GM19463 (cell line): ENCODE data around the gene MBOAT1.
"Not testable (repeated sequence)": the region's sequence is repeated elsewhere in the genome, so short reads cannot be mapped to it uniquely, and the experiment has no call there.

Source experiments
- ATAC-seq: cut with Tn5 transposase; IDR thresholded peaks from one replicate; pipeline ENCODE4 v1.9.1; 2021; ENCODE audit warnings: mild to moderate bottlenecking, moderate library complexity; ENCODE audit not compliant: unreplicated experiment

The MBOAT1 gene

DNA sequence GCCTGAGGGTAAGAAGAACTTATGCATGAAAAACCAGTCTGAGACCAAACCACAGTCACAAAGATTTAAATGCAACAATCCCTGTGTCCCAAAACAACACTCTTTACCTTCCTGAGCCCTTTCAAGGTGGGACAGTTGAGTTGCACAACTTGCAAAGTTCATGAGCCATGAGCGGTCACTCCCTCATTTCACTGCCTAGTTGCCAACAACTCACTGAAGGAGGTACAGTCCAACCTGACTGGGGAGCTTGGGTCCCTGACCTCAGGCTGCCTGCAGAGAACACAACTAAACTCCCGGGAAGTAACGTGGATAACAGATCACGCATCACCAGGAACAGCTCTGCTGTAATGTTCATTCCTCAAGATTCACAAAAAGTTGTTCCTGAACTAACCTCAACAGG lies 69.4 kb downstream of the MBOAT1 start:
- no peak for ATAC-seq

DNA sequence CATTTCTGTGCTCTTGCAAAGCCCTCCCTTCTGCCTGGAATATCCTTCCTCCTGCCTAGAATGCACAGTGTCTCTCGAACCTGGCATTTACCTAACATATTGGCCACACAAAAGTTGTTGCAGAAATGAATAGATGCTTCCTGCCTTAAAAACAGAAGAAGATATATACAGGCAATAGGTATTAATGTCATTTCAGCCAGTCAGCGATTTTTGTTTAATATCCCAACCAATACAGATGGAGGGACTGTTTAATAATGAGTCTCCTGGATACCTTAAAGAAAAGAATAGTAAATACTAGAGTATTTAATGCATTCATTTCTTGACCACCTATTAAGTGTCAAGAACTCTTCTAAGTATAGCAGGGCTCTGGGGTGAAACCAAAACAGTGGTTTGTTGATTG lies 70.3 kb downstream of the MBOAT1 start:
- no peak for ATAC-seq

DNA sequence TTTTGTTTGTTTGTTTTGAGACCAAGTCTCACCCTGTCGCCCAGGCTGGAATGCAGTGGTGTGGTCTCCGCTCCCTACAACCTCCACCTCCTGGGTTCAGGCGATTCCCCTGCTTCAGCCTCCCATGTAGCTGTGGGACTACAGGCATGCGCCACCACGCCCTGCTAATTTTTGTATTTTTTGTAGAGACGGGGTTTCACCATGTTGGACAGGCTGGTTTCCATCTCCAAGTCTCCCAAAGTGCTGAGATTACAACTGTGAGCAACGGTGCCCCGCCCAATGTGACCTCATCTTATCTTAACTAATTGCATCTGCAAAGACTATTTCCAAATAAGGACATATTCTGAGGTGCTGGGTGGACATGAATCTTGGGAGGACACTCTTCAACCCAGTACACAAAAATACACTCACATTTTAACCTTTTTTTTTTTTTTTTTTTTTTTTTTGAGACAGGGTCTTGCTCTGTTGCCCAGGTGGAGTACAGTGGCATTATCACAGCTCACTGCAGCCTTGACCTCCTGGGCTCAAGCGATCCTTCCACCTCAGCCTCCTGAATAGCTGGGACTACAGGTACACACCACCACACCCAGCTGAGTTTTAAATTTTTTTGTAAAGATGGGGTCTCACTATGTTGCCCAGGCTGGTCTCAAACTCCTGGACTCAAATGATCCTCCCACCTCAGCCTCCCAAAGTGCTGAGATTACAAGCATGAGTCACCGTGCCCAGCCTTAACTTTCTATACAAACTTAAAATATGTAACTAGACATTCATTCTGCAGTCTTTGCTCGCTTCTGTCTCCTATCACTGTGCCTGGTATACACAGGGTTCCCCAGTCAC lies 72.9 kb downstream of the MBOAT1 start:
- not testable (repeated sequence) for ATAC-seq

DNA sequence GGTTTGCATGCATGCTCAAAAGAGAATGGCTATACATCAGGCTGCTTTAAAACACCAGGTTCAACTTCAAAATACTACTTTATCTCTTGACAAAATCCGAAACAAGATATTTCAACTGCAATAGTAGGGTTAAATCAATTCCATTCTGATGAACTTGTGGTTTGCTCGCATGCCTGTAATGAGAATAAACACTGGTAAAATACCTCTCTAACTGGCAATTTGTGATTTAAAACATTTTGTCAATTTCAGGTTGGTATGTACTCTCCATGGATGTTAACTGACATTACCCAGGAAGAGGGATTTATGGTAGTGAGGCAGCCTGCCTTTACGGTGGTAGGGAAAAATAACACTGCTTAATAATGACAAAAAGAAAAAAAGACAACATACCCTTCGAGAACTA lies 74.4 kb downstream of the MBOAT1 start:
- ATAC-seq, result no peak

DNA sequence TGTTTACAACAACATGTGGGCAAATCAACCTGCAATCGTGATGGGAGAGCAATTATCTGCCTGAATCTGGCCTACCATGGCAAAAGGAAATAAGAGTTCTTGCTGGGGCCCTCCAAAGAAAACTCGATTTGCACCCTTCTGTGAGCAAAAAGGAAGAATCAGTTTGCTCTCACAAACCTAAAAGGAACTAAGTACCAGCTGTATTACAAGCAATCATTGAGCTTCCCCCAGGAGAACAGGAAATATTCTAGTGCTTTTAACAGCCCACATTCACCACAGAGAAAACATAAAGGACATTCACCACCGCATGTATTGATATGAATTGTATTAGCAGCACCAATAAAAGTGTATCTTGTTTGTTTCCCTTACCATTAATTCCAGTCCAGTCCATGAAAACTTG lies 75.0 kb downstream of the MBOAT1 start:
- ATAC-seq, result no peak

DNA sequence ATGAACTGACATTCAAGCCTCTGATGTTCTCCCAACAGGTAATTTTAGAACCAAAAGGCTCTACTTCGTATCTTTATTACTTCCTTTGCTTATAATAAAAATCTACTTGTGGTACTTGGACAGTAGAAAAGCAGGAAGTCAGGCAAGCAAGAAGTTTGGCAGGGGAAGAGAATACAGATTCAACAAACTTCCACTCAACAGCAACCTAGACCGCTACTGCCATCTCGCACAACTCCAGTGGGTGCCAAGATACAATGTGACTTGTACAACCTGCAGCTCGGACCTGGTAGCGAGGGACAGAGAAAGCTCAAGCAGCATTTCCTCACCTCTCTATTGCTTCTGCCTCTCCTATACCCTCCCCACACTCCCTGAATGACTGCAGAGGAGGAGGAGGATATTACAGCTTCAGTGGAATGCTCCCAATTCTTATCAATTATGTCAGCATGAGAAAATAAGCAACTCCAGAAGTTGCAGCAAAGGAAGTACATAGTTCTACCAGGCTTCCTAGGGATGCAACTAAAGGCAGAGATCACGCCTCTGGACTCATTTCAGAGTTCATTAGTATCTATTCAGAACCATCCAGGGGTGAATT lies 76.5 kb downstream of the MBOAT1 start:
- no peak for ATAC-seq

DNA sequence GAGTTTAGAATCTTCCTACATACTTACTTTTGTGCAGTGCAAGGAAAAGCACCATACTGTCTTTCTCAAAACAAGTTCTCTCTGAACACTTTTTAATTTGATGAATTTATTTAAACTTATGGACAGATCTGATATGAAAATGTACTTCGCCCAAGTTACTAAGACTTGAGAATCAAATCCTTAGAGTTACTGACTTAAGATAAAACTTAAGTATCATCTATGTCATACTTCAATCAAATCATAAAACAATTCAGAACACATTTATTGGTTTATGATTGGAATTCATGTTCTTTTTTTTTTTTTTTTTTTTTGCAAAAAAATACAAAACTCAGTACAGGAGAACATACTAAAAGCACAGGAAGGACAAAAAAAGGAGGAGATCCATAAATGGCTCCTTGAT lies 77.7 kb downstream of the MBOAT1 start:
- ATAC-seq, result no peak

DNA sequence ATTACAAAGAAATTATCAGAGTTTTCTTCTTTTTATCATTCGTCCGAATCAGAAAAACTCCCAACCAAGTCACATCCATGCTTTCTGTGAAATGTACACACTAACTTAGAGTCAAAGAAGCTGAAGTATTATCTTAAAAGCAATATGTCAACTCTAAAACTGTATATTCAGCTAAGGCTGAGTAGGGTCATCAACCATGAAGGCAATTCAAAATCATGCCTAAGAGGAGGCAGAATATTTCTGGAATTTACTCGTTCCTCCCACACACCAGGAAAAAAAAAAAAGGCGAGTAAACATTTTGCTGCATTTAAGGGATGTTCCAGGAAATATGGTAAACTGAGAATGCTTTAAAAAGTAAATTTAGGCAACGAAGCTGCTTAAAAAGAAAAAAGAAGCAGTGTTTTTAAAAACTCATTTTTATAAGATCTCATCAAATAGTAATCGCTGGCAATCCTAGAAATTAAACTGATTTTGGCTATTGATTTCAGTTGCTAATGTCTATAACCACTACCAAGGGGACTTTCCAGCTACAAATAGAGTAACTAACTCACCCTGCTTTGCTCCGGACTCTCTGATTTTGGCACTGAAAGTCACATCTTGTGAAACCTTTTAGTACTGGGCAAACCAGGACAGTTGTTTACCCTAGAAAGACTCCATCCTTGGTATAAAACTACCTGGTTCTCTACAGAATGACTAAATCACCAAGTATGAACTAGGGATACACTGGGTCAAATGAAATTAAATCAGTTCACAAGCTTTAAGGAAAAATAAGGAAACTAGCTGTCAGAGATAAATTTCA lies 82.8 kb downstream of the MBOAT1 start:
- no peak for ATAC-seq

DNA sequence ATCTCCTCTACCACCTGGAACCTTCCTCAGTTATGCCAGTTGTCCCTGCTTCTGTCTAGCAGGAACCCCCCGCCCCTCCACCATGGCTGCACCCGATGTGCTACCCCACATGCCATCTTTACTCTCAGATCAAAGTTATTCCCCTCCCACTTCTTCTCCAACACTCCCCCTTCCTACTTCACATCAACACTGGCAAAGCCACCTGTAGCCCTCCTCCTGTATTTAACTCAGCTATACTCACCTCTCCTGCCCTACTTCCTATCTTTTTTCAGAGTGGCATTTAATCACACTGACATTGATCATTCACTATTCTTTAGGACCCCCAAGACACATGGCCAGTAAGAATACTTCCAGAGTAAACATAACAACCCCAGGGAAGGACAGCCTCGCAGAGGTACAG lies 84.3 kb downstream of the MBOAT1 start:
- ATAC-seq, result no peak

DNA sequence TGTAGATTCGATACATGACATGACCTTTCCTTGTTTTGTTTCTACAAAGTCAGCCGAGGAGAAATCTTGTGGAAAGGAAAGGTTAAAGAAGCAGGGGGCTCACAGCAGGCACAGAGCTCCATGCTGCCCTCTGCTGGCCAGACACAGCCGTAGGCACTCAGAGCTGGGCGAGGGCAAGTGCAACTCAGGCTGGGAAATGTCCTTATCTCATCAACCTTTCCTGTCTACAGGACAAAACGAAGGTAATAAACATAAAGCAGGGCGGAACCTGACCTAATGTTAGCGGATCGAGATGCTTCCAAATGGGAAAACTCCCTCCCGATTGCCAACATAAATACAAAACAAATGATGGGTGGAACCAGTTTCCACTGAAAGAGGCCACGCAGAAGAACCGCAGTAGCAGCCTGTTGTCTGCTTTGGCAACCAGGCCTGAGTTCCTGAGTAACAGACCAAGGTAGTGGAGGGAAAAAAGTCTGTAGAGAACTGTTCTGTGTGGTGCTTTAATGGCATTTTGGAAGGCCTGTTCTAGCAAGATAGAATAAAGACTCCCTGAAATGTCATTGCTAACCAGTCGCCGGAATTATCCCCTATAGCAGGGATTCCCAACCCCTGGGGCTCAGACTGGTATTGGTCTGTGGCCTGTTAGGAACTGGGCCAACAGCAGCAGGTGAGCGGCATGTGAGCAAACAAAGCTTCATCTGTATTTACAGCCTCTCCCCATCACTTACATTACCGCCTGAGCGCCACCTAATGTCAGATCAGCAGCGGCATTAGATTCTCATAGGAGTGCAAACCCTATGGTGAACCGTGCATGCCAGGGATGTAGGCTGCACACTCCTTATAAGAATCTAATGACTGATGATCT lies 85.2 kb downstream of the MBOAT1 start:
- peak; percentile 88 for ATAC-seq

DNA sequence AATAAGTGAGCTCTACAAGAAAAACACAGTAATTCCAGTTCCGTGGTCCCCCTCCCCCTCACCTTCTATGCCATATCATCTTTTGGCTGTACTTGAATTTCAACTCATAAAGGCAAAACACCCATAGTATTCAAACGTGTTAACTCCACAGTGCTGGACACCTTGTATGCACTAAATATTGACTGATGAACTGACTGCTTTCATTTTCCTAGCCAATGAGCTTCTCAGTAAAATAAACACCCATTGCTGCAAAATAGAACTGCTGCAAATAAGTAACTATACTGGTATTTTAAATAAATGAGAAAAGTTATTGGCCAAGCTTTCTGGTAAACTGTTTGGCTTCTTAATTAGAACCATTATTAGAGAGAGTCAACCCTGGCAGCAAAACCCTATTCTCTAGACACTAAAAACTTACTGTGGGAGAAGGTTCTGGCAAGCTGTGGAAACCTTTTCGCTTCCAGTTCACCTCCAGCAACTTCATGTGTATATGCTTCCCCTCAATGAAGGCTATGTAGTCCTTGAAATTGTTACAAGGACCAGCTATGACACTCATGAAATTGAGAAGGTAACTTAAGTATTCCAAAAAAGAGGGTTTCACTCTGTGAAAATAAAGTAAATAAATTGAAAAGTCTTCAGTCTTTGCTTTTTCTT lies 86.0 kb downstream of the MBOAT1 start:
- no peak for ATAC-seq

DNA sequence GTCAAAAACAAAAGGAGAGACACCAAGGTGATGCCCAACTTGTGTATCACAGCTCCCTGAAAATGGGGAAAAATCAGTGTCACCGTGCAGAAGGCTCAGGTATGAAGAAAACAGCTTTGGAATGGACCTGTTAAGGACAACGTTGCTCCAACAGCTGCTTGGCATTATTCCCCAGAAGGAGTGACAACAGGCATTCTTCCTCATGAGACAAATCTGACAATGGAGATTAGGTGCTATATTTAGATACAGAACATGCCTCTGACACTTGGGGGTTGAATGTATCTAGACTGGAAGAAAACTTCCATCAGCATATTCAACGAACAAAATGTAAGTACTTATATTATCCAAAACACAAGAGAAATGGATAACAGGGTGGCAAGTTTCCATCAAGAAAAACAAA lies 87.7 kb downstream of the MBOAT1 start:
- no peak for ATAC-seq

DNA sequence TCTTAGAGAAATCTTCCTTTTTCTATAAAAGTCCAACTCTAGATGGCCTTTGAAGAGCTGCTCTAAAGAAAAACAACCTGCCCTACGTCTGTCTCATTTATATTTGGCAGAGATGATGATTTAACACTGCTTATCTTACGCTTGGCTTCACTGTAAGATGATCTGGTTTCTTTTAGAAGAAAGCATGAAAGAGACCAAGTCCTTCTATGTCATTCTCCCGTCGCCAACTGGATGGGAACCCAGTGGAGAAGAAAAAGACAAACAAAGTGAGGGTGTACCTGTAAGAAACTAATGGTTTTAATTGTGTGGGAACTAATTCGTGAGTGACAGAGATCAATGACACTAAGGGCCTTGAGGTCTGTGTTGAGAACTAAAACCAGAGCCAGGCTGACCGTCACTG lies 92.8 kb downstream of the MBOAT1 start:
- ATAC-seq, result no peak

DNA sequence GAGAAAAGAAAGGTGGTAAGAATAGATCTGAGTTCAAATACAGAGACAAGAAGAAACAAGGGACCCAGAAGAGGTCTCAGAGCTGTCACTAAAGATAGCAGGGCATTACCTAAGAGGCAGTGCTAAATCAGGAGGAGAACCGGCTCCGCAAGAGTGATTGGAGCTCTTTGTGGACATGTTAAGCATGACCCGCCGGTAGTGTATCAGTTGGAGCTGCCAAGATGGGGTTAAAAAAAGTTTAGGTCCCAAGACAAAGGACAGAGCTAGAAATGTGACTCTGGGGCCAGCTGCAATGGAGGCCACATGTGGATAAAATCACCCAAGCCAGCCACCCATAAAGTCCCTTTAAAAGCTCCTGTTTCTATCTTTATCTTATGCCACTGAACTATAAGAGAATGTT lies 93.4 kb downstream of the MBOAT1 start:
- no peak for ATAC-seq

DNA sequence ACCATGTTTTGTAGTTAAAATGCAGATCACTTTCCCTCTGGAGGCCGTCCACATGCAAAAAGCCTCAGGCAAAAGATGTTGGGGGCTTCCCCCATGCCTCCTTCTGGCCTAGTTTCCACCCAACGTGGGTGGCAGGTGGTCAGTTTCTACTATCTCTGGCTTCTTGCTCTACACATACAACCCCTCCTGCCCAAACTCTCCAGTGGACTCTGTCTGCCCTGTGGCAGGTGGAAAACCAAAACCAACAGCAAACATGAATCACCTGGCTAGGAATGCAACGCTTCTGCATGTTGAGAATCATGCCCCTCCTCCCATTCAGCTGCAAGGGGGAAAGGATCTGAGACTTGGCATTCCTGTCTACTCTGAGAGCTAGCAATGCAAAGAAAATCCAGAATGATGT lies 94.8 kb downstream of the MBOAT1 start:
- ATAC-seq, result peak; percentile 93

DNA sequence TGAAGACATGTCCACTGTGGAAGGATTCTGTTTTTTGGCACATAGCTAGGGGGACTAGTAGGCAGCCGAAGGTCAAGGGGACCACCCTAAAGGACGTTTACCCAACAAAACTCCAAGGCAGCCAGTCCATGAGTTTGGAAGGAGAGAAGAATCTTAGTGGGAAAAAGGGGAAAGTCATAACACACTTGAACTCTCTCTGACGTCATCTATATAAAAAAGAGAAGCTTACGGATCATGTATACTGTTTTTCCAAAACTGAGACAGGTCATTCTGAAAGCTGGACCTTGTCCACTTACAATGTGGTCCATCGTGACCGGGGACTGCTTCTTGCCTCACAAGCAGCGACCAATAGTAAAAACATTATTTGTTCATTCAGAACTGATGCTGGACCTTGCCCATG lies 95.5 kb downstream of the MBOAT1 start:
- ATAC-seq, result no peak

DNA sequence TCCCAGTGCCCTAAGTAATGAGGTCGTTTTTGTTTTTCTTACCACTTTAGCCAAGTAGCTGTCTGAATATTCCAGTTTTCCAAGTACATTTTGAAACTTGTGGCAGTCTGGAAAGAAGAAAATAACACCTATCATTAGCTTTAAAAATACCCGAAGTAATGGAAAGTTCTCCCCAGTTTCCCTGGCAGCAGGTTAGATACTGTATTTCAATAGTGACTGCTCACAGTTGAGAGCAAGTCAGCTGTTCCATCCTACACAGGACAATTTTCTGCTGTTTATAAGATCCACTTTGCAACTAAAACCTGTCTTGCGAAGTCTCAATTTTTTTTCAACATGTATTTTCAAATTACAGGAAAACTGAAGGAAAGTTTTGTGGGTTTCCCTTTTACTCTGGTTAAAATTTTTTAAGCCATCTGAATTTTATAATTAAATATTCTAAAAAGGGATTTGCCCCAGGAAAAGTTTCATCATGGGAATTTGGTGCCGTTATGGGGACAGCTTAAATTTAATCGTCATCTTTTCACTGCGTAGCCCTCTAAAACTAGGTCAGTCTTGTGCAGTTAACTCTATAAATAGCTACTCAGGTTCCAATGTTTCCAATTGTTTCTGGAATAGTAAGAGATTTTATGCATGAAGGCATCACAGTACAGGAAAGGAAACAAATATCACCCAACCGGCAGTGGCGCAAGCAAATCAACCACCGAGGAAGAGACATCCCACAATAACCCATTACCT lies 96.9 kb downstream of the MBOAT1 start:
- no peak for ATAC-seq

DNA sequence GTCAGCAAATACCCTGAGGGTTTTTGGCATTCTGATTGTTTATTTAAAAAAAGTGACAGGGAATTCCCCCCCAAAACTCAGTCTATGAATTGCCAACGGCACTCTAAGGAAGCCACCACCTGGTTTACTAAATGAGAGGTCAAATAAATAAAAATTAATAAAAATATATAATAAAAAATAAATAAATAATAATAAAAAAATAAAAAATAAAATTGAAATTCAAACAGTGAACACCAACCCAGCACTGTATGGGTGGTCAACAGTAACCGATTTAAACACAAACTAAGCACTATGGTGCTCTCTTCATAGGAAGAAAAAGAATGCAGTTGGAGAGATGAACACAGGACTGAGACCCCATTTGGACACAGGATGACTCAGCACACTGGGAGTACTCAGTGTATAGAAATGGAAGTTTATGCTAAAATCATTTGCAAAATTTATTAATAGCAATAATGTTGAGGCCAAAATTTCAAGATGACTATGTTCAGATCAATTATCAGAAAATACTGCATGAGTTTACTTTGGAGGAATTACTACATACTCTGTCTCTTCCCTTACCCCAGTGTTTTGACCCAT lies 98.5 kb downstream of the MBOAT1 start:
- no peak for ATAC-seq

DNA sequence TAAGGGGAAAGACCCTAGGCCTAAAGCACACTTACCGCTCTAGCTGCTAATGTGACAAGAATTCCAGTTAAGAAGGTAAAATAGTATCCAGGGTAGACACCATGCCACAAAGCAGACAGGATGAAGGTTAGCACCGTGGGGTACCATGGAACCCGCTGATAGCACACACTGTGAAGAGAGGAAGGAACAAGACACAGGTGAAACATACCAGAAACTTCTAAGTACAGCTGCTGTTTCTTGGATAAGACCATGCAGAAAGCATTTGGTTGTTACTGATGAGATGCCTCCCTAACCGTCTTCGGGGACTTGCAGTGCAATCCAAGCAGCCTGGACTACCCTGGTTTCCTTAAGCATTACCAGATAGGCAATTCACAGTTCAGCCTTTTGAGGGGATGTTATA lies 99.4 kb downstream of the MBOAT1 start:
- no peak for ATAC-seq
